Right lung (tissue), 5 donors: Measurements from ENCODE around the gene PRKRA. TPM values are rescaled to one million over a fixed set of nuclear protein-coding genes. Genes with fewer than 3 reads are reported as not detected.
A peak's percentile ranks its signal among the peaks of the same experiment; 100 is the strongest.
"Not testable (repeated sequence)": the region's sequence is repeated elsewhere in the genome, so short reads cannot be mapped to it uniquely, and the experiment has no call there.

Experiments used
- DNase-seq, 2 donors: peaks; one replicate each; pipeline ENCODE4 v3.0.0-alpha.2; 2013
- polyA plus RNA-seq, 5 donors: library from polyadenylated mRNA; unstranded; fragments of 120-200 nt; gene quantifications; one replicate each; pipeline versions ENCODE4 v1.2.1 to v1.2.3, GENCODE V29; 2013; ENCODE audit warnings: inconsistent platforms in 1 of 5, low replicate concordance in 1 of 5; ENCODE audit not compliant: insufficient read length in 5 of 5, insufficient read depth in 1 of 5

PRKRA gene
- polyA plus RNA-seq, 5 donors = 68.5 to 84.2 (median 75.4) TPM

DNA sequence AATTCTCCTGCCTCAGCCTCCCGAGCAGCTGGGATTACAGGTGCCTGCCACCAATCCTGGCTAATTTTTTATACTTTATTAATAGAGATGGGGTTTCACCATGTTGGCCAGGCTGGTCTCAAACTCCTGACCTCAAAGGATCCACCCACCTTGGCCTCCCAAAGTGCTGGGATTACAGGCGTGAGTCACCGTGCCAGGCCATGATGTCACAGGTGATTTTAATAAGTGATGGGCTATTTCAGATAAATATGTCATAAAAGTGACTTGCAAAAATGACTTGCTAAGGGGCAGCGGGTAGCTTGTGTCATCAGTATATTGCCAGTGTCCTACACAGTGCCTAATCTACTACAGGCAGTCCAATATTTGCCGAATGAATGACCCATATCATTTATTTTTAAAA, 20.3 kb upstream of the PRKRA start:
- DNase-seq = not testable (repeated sequence)

DNA sequence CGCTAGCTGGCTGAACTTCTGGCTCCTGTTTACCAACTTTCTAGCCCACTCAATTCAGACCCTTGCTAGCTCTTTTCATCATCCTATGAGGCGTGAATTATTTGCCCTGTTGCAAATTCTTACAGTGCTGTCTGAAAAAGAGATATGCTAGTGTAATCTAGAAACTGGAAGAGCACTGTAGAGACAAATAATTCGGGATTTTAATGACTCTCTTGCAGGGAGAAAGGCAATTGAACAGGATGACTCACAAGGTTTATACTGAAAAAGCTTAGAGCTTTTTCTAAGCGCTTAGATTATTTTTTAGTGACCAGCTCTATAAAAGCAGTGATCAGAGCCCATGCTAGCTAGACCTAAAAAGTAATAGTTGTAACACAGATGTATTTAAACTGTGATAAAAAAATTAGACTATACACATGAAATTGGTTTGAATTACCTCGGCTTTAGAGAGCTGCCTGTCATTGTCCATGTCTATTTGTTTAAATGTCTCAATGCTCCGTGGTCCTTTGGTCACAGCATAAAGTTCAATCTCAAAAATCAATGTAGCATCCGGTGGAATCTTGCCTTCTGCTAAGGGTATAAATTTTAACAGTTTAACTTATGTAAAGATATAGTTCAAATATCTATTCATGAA, 18.4 kb upstream of the PRKRA start:
- DNase-seq = no peak

DNA sequence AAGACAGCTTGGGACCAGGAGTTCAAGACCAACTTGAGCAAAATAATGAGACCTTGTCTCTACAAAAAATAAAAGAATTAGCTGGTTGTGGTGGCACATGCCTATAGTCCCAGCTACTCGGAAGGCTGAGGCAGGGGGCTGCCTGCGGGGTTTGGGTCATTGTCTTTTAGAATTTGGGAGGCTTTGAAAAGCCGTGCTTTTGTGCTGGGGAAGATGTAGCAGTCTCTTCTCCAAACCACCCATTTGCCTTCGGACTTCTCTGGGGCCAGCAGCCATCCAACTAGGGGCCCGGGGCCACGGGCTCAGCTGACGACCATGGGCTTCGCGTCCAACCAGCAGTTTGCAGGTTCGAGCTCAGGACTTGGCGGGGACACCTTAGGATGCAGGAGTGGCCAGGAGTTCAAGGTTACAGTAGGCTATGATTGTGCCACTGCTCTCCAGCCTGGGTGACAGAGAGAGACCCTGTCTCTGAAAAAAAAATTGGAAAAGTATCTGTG, 6.5 kb upstream of the PRKRA start:
- no peak for DNase-seq

DNA sequence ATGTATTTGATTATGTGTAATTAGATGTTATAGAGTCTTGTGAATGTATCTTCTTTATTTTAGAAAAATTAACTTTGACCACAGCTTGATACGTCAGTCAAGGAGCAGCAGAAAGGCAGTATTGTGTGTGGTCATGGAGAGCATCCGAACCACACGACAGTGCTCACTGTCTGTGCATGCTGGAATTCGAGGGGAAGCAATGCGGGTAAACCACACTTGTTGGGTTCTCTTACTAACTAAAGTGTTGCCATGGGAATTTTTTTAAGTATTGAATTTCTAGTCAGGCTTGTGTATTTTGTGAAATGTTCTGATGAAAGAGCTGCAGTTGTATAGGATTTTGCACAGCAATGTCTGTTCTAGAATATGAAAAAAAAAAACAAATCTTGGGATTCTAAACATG, 5.0 kb upstream of the PRKRA start:
- DNase-seq = no peak

DNA sequence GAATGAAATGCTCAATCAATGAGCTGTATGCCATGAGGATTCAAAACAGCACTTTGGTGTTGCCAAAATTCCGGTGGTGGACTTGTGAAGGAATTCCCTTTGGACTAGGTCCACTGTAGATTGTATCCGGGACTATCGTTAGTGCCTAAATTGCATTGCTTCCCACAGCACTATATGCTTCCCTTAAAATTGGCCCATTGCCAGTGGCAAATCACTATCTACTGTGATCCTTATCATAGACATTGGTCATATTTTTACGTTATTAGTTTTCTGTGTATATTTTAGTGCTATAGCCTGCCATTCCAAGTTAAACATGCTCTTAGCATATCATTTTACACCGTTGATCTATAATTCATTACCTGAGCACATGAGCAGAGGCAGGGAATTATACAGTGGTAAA, 1.9 kb upstream of the PRKRA start:
- no peak for DNase-seq

DNA sequence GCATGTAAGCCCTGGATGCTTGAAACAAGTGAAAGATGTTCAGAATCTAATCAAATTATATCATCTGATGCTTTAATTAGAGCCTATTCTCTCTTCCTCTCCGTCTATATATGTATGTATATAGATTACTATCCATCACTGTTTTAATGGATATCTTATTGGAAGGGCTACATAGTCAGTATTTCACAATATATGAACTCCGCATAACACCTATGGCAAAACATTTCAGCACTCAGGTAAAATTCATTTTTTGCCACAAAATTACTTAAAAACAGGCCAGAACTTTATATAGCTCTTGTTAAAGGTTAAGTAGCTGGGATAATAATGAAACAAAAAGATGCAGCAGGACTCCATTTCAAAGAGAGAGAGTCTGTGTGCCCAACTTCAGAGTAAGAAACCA, 1.4 kb upstream of the PRKRA start:
- no peak for DNase-seq

DNA sequence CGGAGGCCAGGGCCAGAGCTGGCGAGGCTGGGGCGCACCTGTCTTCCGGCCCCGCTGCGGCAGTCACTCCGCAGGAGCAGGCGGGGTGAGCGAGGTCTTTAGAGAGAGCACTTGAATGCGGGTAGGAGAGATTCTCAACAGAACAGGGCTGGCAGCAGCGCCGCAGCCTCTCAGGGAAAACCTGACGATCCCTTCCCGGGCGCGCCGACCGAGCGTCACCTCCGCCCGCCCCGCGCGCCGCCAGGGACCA, 526 bp downstream of the PRKRA start:
- no peak for DNase-seq

DNA sequence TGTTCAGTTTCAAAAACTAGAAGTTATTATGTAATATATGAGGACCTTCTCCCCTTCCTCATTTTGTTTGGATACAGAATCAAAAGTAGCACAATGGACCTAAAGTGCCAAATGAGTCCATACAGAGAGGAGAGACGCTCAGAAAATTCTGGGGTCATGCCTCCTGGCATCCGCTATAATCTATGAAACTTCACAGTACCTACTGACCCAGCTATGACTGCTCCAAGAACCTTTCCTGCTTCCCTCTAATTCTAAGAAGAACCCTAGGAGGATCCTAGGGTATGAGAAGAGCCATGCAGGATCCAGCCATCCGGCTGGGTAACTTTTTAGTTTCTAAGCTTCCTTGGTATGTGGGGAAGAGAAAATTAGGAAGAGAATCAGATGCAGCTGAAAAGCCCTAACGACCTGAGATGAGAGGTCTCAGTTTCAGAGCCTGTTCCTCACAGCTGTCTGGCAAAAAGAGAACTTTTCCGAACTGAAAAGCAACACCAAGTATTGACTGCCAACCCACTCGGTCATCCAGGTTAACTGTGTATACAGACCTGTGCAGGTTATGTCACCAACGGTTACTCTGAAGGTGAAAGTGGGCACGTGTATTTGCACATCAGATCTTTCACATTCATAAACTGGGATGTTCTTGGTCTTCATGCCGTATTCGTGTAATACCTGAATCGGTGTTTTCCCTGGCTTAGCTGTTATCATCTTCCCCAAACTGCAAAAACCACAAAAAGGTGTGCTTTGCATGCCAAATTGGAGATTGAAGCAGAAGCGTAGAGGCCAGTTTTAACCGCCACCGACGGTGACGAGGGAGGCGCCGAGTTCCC, 1.1 kb downstream of the PRKRA start:
- DNase-seq = no peak

DNA sequence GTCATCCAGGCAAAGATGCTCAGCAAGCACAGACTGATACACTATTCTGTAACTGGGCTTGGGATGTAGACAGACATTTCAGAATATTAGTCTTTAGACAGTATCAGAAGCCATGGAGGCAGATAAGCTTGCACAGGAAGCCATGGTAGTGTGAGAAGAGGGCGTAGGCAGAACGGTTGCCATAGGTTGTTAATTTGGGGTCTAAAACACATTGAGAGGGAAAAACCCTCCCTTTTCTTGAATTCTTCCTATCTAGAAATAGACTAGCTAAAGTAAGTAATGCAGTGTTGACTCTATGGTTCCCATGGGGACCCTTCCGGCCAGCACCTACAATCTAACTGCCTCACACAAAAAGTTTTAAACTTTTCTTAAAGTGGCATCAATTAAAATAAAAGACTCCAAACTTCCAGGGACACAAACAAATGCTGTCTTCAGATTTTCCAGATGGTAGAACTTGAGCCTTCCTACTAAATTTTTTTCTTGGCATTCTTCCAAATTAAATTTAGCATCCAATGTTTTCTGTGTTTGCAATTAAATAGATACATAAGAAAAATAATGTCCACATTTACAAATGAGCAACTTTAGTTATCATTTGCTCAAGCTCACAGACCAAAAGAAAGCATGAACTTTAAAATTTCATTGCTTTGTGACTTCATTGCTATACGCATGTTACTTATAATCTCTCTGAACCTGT, 1.9 kb downstream of the PRKRA start:
- peak in 1 of 2 donors; percentile 9 for DNase-seq

DNA sequence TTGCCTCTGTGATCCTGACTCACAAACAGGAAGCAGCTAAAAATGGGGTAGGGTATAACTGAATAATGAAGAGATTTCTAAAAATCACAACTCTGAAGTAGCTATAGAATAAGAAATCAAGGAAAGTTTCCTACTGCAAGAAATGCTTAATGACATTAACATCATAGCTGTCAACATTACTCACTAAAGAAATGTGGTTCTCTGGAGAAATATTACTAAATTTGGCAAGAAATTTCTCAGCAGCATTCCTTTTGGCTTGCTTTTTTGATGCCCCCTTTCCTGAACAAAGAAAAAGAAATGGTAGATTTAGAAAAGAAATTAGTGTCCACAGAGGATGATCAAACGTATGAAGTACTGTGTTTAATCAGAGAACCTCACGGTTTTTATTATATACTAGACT, 9.5 kb downstream of the PRKRA start:
- no peak for DNase-seq

DNA sequence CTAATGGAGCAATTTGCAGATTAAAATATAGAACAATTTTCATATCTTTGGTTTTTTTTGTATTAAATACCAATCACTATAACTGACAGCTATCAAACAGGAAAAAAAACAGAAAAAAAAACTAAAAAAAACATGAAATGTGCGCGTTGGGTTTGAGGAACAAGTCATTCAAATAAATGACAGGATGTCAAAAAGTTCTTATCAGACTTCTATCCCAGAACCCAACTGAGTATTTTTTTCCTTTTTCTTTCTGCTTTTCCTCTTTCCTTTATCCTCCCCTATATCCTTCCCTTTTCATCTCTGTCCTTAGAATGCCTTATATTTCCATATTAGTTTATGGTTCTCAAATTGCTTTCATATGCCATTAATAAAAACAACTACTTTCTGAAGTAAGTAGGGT, 14.3 kb downstream of the PRKRA start:
- DNase-seq = no peak

DNA sequence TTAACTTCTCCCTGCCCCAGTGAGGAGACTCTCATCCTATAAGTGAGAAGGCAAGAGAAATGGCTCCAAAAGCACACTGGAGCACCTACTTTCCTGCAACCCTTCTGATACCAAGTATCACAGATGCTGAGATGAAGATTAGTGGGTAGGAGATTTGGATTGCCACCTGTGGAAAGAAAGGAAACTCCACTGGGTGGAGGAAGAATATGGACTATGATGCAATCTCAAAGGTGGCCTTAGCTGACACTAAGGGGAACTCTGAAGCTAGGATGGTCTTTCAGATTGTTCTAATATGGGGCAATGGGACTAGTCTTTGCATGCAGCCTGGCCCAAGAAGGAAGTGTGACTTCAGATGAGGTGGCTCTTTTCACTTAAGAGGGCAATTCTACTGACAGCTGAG, 21.6 kb downstream of the PRKRA start:
- no peak for DNase-seq

DNA sequence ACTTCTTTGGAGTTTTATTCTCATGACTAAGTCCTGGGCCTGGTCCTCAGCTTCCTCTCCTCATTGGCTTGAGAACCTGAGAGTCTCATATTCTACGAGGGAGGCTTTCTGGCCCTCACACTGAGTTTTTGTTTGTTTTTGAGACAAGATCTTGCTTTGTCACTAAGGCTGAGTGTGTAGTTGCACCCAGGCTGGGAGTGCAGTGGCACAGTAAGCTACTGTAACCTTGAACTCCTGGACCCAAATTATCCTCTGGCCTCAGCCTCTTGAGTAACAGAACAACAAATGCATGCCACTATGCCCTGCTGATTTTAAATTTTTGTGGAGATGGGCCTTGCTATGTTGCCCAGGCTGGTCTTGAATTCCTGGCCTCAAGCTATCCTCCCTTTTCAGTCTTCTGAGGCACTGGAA, 22.6 kb downstream of the PRKRA start:
- no peak for DNase-seq

DNA sequence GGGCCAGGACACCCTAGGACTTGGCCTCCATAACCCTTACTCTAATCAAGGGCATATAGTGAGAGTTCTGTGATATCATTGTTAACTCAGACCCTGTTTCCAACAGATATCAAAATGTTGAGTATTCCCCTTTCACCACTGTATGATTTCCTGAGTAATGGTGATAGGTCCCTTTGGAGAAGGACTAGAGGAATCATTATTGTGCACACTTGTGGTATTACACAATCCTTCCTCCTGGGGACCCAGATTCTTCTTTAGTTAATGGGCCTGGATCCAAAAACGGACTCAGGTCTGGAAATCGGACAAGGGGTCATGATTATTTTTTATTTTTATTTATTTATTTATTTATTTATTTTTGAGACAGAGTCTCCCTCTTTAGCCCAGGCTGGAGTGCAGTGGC, 23.5 kb downstream of the PRKRA start:
- no peak for DNase-seq

DNA sequence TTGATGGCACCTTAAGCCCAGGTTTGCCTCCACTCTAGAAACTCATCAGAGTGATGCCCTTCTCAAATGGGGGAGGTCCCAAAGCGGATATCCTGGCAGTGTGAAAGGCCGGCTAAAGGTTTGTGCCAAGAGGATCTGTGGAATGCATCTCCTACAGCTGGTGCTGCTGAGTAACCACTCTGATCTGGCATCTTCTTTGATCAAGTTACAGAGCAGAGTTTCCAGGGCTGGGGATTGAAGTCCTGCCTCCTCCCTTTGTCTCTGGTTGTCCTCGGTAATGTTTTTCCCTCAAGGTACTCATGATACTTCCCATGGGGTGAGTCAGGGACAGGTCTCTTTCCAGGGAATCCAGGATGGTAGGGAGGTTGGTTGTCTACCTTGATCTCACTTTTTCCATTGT, 24.6 kb downstream of the PRKRA start:
- no peak for DNase-seq

DNA sequence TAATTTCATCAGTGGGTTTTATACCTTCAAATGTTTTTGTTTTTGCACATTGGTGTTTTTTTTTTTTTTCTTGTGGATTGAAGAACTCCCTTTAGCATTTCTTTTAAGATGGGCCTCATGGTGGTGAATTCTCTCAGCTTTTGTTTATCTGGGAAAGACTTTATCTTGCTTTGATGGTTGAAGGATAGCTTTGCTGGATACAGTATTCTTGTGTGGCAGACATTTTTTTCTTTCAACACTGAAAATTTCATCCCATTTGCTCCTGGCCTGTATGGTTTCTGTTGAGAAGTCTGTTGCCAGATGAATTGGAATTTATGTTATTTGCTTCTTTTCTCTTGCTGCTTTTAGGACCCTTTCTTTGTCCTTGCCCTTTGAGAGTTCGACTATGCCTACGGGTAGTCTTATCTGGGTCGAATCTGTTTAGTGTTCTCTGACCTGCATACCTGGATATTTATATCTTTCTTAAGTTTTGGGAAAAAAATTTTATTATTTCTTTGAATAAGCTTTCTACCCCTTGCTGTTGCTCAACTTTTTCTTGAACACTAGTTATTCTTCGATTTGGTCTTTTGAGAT, 25.6 kb downstream of the PRKRA start:
- DNase-seq = no peak

DNA sequence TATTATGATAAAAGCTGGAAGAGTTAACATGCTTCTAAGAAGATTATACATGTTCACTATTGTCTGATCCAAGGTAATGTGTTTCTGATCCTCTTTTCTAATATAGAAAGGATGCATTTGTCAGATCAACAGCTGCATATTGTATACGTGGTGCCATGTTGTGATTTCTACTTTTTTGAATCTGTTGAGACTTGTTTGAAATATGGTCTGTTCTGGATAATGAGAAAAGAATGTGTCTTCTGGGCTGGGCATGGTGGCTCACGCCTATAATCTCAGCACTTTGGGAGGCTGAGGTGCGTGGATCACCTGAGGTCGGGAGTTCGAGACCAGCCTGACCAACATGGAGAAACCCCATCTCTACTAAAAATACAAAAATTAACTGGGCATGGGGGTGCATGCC, 27.2 kb downstream of the PRKRA start:
- not testable (repeated sequence) for DNase-seq

DNA sequence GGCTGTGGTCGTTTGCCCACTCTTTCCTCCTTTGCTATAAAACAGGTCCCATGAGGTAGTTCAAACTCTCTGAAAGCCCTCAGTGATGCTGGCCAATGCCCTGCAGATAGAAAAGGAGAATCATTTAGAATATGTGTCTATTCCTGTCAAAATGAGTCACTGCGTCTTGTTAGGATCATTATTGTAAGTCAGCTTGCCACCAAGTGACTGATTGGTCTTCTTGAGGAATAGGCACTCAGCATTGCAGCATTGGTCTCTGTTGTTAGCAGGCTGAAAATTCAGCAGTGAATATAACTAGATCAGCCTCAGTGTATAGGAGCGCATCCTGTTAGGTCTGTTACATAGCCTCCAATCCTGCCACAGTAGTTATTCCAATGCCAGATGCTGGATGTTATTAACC, 28.9 kb downstream of the PRKRA start:
- no peak for DNase-seq

DNA sequence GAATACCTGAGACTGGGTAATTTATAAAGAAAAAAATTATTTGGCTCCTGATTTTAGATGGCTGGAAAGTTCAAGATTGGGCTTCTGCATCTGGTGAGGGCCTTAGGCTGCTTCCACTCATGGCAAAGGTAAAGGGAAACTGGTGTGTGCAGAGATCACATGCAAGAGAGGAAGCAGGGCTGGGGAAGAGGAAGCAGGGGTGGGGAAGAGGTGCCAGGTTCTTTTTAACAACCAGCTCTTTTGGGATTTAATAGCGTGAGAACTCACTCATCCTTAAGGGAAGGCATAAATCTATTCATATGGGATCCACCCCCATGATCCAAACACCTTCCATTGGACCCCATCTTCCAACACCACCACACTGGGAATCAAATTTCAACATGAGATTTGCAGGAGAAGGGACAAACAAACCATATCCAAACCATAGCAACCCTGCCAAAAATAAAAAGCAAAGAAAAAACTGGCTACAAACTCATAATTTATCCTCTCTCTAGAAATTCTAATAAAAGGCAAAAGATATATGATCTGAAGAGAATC, 30.4 kb downstream of the PRKRA start:
- DNase-seq = no peak

DNA sequence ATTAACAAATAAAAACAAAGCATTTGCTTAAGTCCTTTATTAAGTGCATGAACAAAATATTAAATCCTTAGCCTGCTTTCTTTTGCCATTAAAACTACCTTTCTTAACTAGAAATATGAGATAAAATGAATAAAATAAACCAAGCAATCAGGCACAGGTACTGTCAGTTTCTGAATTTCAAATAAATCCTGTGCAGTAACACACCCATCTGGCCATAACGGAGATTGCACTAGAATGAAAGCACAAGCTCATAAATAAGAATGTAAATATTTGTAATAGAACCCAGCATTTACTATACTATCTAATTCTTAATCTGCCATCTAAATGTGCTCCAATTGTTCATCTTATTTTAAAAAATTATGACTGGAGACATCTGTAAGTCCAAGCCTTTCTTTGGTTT, 31.9 kb downstream of the PRKRA start:
- DNase-seq = no peak

DNA sequence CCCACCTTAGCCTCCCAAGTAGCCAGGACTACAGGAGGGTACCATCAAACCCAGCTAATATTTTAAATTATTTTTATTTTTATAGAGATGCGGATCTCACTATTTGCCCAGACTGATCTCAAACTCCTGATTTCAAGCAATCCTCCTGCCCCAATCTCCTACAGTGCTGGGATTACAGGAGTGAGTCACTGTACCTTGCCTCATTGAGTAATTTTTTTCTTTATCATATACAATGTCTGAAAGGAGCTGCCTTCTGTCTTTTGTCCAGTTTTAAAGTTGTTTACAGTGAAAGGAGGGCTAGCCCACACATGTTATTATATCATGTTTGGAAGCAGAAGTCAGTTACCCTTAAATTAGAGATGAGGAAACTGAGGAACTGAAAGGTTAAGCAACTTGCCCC, 32.5 kb downstream of the PRKRA start:
- no peak for DNase-seq

DNA sequence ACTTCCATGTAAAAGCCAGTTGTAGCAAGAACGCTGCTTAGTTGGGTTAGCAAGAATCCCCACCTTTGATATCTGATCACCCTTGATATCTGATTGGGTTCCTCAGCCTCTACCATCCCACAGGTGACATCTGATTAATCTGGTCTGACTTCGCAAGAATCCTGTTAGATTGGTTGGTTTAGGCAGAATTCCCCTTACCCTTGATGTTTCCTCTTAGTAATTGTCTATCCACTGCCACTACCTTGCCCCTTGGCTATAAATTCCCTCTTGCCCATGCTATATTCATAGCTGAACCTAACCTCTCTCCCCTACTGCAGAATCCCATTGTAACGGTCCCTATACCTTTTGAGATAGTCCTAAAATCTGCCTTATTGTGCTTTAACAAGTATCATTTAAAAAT, 33.1 kb downstream of the PRKRA start:
- no peak for DNase-seq

DNA sequence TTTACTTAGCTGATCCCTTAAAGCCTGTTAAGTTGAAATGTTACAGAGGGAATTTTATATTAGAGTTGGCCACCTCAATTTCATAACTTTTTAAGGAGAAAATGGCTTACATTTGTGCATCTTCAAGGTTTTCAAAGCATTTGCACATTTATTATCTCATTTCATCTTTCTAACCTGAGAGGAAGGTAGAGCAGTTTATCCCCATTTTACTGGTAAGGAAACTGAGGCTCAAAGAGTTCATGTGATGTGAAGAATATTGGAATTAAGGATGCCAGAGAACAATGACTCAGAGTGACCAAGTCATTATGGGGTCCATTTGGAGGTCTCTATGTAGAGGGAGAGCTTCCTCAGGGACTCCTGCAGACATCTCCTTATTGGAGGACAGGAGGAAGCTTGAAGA, 35.0 kb downstream of the PRKRA start:
- DNase-seq = no peak
